D721Med (cell line): Measurements from ENCODE around the gene SP3.

Source experiments
- DNase-seq: peaks from one replicate; pipeline ENCODE4 v3.0.0; 2011; ENCODE audit warnings: low spot score; ENCODE audit not compliant: insufficient read length
- FAIRE-seq: peaks from 2 replicates; lab custom pipeline; 2011; peaks lifted over from hg19 to GRCh38; lab: Jason Lieb, UNC
- TF ChIP-seq, protein P1 (sequence below): IDR thresholded peaks from 2 replicates; pipeline ENCODE4 v1.5.1; 2012; ENCODE audit warnings: mild to moderate bottlenecking, control low read depth; ENCODE audit not compliant: insufficient read depth; ENCODE audit errors: missing control alignments

The SP3 gene

DNA sequence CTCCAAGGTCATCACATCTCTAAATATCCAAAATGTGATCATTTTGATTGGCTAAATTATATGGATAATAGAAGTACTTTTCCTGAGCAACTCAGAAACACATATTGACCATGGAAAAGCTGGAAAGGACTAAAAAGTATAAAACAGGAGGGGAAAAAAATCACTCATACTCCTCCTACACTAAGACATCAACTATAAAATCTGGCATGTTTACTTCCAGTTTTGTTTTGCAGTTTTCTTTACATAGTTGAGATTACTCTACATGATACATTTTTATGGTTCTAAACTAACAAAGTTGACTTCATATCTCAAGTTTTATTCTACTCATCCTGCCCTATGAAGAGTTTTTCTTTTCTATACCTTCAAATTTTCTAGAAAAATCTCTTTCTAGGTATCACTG lies 46.0 kb upstream of the SP3 start:
- TF ChIP-seq, protein P1, sequence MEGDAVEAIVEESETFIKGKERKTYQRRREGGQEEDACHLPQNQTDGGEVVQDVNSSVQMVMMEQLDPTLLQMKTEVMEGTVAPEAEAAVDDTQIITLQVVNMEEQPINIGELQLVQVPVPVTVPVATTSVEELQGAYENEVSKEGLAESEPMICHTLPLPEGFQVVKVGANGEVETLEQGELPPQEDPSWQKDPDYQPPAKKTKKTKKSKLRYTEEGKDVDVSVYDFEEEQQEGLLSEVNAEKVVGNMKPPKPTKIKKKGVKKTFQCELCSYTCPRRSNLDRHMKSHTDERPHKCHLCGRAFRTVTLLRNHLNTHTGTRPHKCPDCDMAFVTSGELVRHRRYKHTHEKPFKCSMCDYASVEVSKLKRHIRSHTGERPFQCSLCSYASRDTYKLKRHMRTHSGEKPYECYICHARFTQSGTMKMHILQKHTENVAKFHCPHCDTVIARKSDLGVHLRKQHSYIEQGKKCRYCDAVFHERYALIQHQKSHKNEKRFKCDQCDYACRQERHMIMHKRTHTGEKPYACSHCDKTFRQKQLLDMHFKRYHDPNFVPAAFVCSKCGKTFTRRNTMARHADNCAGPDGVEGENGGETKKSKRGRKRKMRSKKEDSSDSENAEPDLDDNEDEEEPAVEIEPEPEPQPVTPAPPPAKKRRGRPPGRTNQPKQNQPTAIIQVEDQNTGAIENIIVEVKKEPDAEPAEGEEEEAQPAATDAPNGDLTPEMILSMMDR: no peak
- no peak for FAIRE-seq
- no peak for DNase-seq

DNA sequence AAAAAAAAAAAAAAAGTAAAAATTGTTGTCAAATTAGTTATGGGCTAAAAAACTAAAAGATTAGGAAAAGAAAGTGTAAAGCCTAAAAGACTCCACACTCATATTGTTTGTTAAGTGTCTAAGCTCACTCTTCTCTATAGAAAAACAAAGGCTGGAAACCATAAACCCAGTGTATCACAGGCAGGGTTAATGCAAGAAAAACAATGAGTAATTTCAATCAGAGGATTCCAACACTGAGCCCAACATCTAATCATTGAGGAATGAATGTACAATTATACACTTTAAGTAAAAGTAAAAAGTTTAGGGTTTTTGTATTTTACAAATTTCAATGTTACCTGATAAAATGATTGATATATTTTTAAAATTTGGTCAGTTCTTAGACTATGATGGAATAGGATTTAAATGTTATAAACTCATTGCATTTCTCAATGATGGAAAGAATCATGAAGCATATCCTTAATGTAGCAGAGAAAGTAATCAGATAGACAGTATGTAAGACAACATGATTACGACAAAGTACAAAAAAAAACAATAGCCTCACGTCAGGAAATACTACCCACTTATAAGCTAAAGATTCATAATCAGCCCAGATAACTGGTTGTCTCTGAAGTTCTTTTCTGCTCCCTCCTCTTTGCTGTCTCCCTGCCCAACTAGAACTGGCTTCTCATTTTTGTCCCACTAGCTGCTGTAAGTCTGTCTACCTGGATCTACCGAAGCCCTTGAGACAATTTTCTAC lies 44.5 kb upstream of the SP3 start:
- TF ChIP-seq, protein P1: no peak
- no peak for DNase-seq
- no peak for FAIRE-seq

DNA sequence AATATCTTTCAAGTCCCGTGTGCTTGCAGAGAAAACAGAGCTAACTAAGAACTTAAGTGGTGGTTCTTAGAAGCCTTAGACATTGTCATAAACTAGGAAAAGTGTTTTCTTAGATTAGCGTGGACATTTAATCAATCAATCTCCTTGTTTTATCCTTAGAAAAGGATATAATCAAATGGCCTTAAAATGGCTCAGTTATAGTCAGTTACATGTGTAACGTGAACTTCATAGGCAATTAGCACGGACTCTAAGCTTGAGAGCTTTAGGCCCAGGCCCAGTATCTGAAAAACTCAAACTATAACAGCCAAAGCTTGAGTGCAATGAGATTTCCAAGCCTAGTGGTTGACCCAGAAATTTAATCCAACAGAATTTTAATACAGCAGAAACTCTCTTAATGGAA lies 43.5 kb upstream of the SP3 start:
- TF ChIP-seq, protein P1: no peak
- FAIRE-seq: no peak

DNA sequence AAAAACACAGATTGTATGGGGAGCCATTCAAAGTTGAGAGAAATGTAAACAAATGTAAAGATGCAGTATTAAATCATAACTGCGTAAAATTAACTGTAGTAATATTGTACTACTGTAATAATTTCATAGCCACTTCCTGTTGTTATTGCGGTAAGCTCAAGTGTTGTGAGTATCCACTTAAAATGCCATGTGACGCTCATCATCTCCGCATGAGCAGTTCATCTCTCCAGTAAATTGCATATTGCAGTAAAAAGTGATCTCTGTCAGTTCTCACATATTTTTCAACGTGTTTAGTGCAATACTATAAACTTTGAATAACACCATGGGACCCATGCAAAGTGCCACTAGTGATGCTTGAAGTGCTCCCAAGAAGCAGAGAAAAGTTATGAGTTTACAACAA lies 41.8 kb upstream of the SP3 start:
- TF ChIP-seq, protein P1: no peak
- FAIRE-seq (no peak), DNase-seq (no peak)

More for the DNA sequence above, 43.5 kb upstream of the SP3 start:
- no peak for DNase-seq

DNA sequence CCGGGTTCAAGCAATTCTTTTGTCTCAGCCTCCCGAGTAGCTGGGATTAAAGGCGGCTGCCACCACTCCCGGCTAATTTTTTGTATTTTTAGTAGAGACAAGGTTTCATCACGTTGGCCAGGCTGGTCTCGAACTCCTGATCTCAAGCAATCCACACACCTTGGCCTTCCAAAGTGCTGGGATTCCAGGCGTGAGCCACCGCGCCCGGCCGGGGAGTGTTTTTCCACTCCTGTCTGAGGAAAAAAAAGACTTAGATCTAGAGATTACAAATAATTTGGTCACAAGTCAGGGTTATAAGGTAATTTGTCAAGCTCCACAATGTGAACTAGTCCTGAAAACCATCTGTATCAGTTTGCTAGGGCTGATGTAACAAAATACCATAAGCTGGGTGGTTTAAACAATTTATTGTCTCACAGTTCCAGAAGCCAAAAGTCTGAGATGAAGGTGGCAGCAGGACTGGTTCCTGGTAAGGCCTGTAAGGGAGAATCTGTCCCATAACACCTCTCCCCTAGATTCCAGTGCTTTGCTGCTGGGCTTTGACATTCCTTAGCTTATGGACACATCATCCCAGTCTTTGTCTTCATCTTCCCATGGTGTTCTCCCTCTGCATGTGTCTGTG lies 40.7 kb upstream of the SP3 start:
- no peak for FAIRE-seq
- TF ChIP-seq, protein P1: no peak
- no peak for DNase-seq

DNA sequence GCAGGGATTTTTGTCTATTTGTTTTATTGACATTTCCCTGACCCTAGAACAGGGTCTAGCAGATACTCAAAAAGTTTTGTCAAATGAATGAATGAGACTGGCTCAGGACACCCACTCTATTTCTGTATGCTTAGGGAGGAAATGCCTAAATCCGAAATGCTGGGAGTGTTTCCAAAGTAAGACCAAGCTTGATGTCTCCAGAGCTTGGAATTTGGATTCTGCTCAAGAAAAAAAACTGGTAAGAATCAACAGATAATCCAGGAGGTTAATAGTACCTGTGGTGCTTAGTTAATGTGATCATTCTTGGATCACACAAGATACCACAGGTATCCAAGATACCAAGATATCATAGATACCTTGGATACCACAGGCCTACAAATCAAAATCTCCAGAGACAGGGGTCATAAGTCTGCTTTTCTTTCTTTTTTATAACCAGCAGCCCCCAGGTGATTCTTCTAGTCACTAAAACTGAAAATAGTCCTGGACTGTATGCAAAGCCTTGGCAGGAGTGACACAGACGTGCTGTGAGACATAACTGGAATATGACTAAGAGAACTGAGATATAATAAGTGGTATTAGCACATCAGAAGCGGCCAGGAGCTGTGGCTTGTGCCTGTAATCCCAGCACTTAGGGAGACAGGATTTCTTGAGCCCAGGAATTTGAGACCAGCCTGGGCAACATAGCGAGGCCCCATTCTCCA lies 39.9 kb upstream of the SP3 start:
- DNase-seq (no peak), FAIRE-seq (no peak)
- TF ChIP-seq, protein P1: no peak
